GM12878 (cell line): Measurements from ENCODE around the gene ZBTB39. TPM values are rescaled to one million over a fixed set of nuclear protein-coding genes. Genes with fewer than 3 reads are reported as not detected.
A peak's percentile ranks its signal among the peaks of the same experiment; 100 is the strongest.

Experiments used
- ATAC-seq: fragments of 200-7000 bp; cut with Tn5 transposase; 3 replicates; pipeline ENCODE4 v1.9.1; 2020; ENCODE audit warnings: mild to moderate bottlenecking, moderate library complexity
- BruUV-seq: library from RNA; stranded (reverse); fragments of 400-500 nt; replicated peaks from 2 replicates; lab custom pipeline; 2021; lab: Mats Ljungman, UMichigan
- CTCF ChIA-PET: fragments of 300-600 bp; sonication (Branson Sonifier 250); formaldehyde crosslinking; extraction: SDS; loops from one replicate; lab custom pipeline; 2021; ENCODE audit warnings: inconsistent platforms; lab: Yijun Ruan, JAX
- POLR2A ChIA-PET: fragments of 350-600 bp; formaldehyde crosslinking; extraction: SDS; loops from one replicate; lab custom pipeline; 2021; ENCODE audit warnings: inconsistent platforms; lab: Charles Lee
- RAD21 ChIA-PET: fragments of 300-600 bp; sonication (Branson Sonifier 250); formaldehyde crosslinking; loops from one replicate; lab custom pipeline; 2023; ENCODE audit warnings: antibody characterized with exemption; ENCODE audit not compliant: unreplicated experiment; lab: Charles Lee
- SMC1A ChIA-PET: fragments of 300-600 bp; sonication (Branson Sonifier 250); formaldehyde crosslinking; loops from one replicate; lab custom pipeline; 2023; ENCODE audit not compliant: unreplicated experiment, uncharacterized antibody; lab: Charles Lee
- DNase-seq: peaks from one replicate; pipeline ENCODE4 v3.0.0-alpha.2; 2011; ENCODE audit warnings: low read depth, low spot score
- FAIRE-seq: peaks from 3 replicates; lab custom pipeline; 2011; peaks lifted over from hg19 to GRCh38; lab: Jason Lieb, UNC
- H2AFZ ChIP-seq: 2 replicates; pipeline ENCODE4 v1.6.0; 2011; ENCODE audit warnings: low read depth, low read length, control low read depth; ENCODE audit not compliant: control insufficient read depth
- H3K27ac ChIP-seq: 2 replicates; pipeline ENCODE4 v1.5.1; 2011; ENCODE audit warnings: control low read depth; ENCODE audit not compliant: control insufficient read depth, insufficient read depth
- H3K27me3 ChIP-seq, 2 experiments: replicated peaks in 1 of 2; 2 replicates each; pipeline versions ENCODE4 v1.6.0 to v1.6.1; 2011; ENCODE audit warnings: low read length in 1 of 2; ENCODE audit not compliant: control insufficient read depth in 2 of 2, insufficient read depth in 2 of 2
- H3K36me3 ChIP-seq, 2 experiments: 2 replicates each; pipeline ENCODE4 v1.5.1; 2011; ENCODE audit warnings: low read length in 1 of 2; ENCODE audit not compliant: control insufficient read depth in 2 of 2, insufficient read depth in 2 of 2
- H3K4me1 ChIP-seq: 2 replicates; pipeline ENCODE4 v1.6.1; 2011; ENCODE audit warnings: mild to moderate bottlenecking, low read length, moderate library complexity, mixed read lengths; ENCODE audit not compliant: control insufficient read depth, insufficient read depth
- H3K4me2 ChIP-seq: 2 replicates; pipeline ENCODE4 v1.6.0; 2011; ENCODE audit warnings: control low read depth; ENCODE audit not compliant: control insufficient read depth, insufficient read depth
- H3K4me3 ChIP-seq: fragments of 200-600 bp; sonication (generic); 2 replicates; pipeline ENCODE4 v1.5.1; 2016
- H3K79me2 ChIP-seq: 2 replicates; pipeline ENCODE4 v1.6.0; 2011; ENCODE audit warnings: low read length; ENCODE audit not compliant: control insufficient read depth, insufficient read depth
- H3K9ac ChIP-seq: 2 replicates; pipeline ENCODE4 v1.8.0; 2011; ENCODE audit warnings: low read length, control low read depth, mixed read lengths; ENCODE audit not compliant: control insufficient read depth, insufficient read depth
- H3K9me3 ChIP-seq: replicated peaks from 3 replicates; pipeline ENCODE4 v1.5.1; 2011; ENCODE audit warnings: mild to moderate bottlenecking, low read length; ENCODE audit not compliant: control insufficient read depth, insufficient read depth
- H4K20me1 ChIP-seq: 2 replicates; pipeline ENCODE4 v1.6.0; 2011; ENCODE audit not compliant: control insufficient read depth, insufficient read depth
- MEF2A ChIP-seq: IDR thresholded peaks from 2 replicates; pipeline ENCODE4 v1.6.1; 2011; ENCODE audit warnings: low read depth, mild to moderate bottlenecking, low read length, moderate library complexity; ENCODE audit not compliant: insufficient read depth
- RUNX3 ChIP-seq: IDR thresholded peaks from 2 replicates; pipeline ENCODE4 v1.6.1; 2012; ENCODE audit warnings: low read length, inconsistent platforms
- SPI1 ChIP-seq: IDR thresholded peaks from 2 replicates; pipeline ENCODE4 v1.6.1; 2011; ENCODE audit warnings: low read depth, mild to moderate bottlenecking, low read length, moderate library complexity, borderline replicate concordance; ENCODE audit not compliant: insufficient read depth
- WGBS: methylation state at CpG from one replicate; pipeline ENCODE4 v1.1.6; 2016; ENCODE audit warnings: low lambda C conversion rate; ENCODE audit not compliant: insufficient replicate concordance, insufficient coverage; ENCODE audit errors: missing lambda C conversion rate; 5-methylcytosine and 5-hydroxymethylcytosine counted together
- in situ Hi-C: fragments of 300-500 bp; cut with MboI; formaldehyde crosslinking; loops from 9 replicates; pipeline ENCODE4 v1.14.3; 2018; ENCODE audit warnings: mixed read lengths
- intact Hi-C: fragments of 100-400 bp; cut with micrococcal nuclease; formaldehyde crosslinking; loops from one replicate; pipeline ENCODE4 v1.14.2; 2022; ENCODE audit not compliant: unreplicated experiment
- polyA plus RNA-seq, 11 experiments: library from polyadenylated mRNA; depleted of rRNA in 4 of 11; unstranded in 6 of 11; stranded (reverse) in 5 of 11; fragments of >200 nt; fragmentation: Nextera tagmentation in 4 of 11; fragmentation: Illumina TruSeq in 1 of 11; extraction: Ambion mirVana in 4 of 11; extraction: Trizol in 1 of 11; gene quantifications; 1 replicate in 1 of 11; 2 replicates in 10 of 11; pipeline versions ENCODE4 v1.2.1 to v1.2.3, GENCODE V29; 2011 to 2016; ENCODE audit warnings: inconsistent platforms in 2 of 11, missing spikeins in 2 of 11, low read depth in 1 of 11
- total RNA-seq, 4 experiments: library from RNA; depleted of rRNA in 3 of 4; stranded (reverse); fragments of >200 nt in 3 of 4; fragmentation: Illumina TruSeq in 1 of 4; extraction: Trizol in 1 of 4; gene quantifications; 2 replicates each; pipeline versions ENCODE4 v1.2.1 to v1.2.3, GENCODE V29; 2013 to 2021
- TF ChIP-seq, protein P1 (sequence below): fragments of 450-650 bp; IDR thresholded peaks from 2 replicates; pipeline ENCODE4 v1.6.1; 2016; ENCODE audit warnings: mild to moderate bottlenecking

Gene ZBTB39
- total and polyA plus RNA-seq, 10 of the 15 experiments (the other 5 are each of a cell fraction or from before 2014, with no cell fraction given) = 0.88 to 6.8 (median 4.4) TPM

DNA sequence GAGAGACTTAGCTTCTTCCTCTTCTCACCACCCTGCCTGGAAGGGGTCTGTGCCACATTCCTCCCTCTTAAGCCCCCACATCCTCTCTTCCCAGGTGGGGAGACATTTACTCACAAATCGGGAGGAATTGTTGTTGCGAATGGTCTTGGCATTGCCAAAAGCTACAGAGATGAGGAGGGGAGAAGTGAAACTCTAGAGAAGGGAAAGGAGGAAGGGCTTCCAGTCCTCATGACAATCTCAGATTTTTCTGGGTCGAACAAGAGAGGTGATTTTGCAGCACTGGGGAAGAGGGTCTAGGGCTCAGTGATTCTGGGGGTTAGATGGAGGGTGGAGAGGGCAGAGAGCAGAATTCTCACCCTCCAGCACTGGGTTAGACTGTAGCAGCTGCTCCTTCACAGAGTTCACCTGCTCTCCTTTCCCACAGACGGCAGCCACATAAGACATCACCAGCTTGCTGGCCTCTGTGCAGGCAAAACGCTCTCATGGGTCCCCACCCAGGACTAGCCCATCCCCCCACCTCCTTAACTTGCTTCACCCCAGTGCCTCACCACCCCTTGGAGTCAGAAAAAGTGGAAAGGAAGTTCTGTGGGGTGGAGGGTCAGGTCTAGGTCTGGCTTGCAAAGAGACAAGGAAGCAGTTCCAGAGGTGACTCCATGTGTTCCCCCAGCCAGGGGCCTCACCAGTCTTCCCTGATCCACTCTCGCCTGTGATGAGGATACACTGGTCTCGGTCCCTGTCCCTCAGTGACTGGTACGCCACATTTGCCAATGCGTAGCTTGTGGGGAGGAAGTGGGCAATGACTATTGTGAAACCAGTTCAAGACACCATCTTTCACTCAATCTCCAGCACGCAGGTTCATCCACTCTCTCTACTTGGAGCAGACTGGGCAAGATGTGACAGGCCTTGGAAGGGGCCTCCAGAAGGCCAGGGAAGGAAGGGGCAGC, 40.9 kb upstream of the ZBTB39 start:
- Histone ChIP-seq H2AFZ (peak overlapping the region; percentile 3), H3K27ac (peak overlapping the region; percentile 20; the same call in 1 of the 2 replicates), H3K79me2 (no peaks in the 10 kb centered on the region), H3K4me3 (no peak overlapping the region), H3K36me3 (no peaks in the 10 kb centered on the region), H3K4me1 (peaks cover 15% of the 10 kb centered on the region), H4K20me1 (no peaks in the 10 kb centered on the region), H3K9me3 (no peaks in the 10 kb centered on the region; the same call in 2 of the 3 replicates), H3K27me3 (no peaks in the 10 kb centered on the region; a peak in 1 of 4 replicates), H3K9ac (no peak overlapping the region), H3K4me2 (peak overlapping the region; percentile 21; the same call in 1 of the 2 replicates)
- RAD21 ChIA-PET = interaction anchor here (0.6 kb wide), 1 partner anchor 64 kb away, joined by 3 read pairs; the partner anchor contains the start of gene STAT6
- TF ChIP-seq, protein P1, sequence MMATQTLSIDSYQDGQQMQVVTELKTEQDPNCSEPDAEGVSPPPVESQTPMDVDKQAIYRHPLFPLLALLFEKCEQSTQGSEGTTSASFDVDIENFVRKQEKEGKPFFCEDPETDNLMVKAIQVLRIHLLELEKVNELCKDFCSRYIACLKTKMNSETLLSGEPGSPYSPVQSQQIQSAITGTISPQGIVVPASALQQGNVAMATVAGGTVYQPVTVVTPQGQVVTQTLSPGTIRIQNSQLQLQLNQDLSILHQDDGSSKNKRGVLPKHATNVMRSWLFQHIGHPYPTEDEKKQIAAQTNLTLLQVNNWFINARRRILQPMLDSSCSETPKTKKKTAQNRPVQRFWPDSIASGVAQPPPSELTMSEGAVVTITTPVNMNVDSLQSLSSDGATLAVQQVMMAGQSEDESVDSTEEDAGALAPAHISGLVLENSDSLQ = 0 out of 2 replicates have a peak, but pooled peaks have one; percentile 18
- TF ChIP-seq MEF2A (no peak), SPI1 (peak; percentile 79), RUNX3 (0 out of 2 replicates have a peak, but pooled peaks have one; percentile 11)
- no TSS peak for BruUV-seq
- in situ Hi-C loops = no loop called here
- CTCF ChIA-PET = interaction anchor here (0.9 to 1.7 kb wide), 5 partner anchors 12 to 128 kb away, joined by 4 to 6 read pairs (median 4); no protein-coding TSS in a partner anchor
- no peak for DNase-seq
- FAIRE-seq = no peak
- intact Hi-C loops = no loop called here
- POLR2A ChIA-PET = interaction anchor here (1.4 kb wide), 1 partner anchor 12 kb away, joined by 3 read pairs; no protein-coding TSS in a partner anchor
- WGBS = 12% methylated on average over 10 of the region's 10 CpGs
- SMC1A ChIA-PET = interaction anchor here (0.9 to 2.1 kb wide), 6 partner anchors 11 to 74 kb away, joined by 3 to 5 read pairs (median 3); no protein-coding TSS in a partner anchor
- ATAC-seq = peak; percentile 82
